DMS114 treated with DMSO at 0.1 percent for 48 hours (cell line): ENCODE data around the gene TOP3B.
"Not testable (repeated sequence)": the region's sequence is repeated elsewhere in the genome, so short reads cannot be mapped to it uniquely, and the experiment has no call there.

ENCODE experiments used
- DNase-seq: peaks from one replicate; lab custom pipeline; 2025; ENCODE audit not compliant: unreplicated experiment; lab: John Stamatoyannopoulos, UW

TOP3B gene

GRCh38 chr22:21931056-21931455 is 51.5 kb downstream of the TOP3B start:
- DNase-seq: no peak

DNA sequence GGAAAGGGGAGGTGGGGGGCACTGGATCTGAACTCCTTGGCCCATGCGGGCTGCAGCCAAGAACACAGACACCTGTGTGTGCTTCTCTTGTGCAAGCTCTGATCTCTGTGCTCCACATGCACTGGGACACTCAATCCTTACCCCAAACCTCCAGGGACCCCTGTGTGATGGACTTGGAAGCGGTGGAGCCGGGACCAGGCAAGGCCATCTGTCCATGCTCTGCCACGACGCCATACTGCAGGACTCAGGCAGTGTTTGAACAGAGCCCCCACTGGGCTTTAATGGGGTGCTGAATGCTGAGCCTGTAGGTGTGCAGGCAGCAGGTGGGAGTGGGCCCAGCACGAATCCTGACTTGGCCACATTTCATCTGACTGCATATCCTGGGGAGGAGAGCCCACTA is 53.3 kb downstream of the TOP3B start:
- no peak for DNase-seq

DNA sequence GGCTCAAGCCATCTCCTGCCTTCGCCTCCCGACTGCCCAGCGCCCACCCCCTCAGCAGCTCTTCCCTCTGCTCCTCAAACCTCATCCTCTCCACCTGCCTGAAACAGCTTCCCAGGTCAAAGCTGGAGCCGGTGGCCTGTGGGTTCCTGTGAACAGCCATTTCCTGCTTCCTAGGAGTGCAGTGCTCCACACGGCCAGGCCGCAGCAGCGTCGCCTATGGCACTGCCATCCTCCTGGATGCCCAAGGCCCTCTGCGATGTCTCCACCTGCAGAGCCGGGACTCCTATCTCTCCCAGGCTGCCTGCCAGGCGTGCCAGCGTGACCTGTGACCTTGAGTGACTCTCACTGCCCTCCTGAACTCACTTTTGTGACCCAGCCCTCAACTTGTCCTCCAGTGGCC is 54.5 kb downstream of the TOP3B start:
- DNase-seq: no peak

GRCh38 chr22:21927174-21927823 is 55.3 kb downstream of the TOP3B start:
- DNase-seq: no peak

DNA sequence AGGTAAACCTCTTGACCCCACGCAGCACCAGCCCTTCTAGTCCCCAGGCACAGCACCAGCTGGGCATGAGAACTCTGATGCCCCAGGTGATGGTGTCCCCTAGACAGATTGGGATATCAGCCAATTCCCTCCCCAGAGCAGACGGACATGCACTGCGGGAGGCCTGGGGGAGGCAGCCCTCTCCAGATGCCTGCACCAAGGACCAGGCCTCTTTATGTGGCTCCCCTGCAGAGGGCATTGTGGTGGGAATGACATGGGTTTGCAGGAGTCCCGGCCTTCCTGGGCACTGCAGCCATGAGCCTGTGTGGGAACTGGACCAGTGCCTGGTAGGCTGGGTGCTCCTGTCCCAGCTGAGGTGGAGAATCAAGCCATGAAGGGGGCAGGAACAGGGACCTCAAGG is 55.9 kb downstream of the TOP3B start:
- no peak for DNase-seq

GRCh38 chr22:21923163-21923561 is 59.4 kb downstream of the TOP3B start:
- no peak for DNase-seq

DNA sequence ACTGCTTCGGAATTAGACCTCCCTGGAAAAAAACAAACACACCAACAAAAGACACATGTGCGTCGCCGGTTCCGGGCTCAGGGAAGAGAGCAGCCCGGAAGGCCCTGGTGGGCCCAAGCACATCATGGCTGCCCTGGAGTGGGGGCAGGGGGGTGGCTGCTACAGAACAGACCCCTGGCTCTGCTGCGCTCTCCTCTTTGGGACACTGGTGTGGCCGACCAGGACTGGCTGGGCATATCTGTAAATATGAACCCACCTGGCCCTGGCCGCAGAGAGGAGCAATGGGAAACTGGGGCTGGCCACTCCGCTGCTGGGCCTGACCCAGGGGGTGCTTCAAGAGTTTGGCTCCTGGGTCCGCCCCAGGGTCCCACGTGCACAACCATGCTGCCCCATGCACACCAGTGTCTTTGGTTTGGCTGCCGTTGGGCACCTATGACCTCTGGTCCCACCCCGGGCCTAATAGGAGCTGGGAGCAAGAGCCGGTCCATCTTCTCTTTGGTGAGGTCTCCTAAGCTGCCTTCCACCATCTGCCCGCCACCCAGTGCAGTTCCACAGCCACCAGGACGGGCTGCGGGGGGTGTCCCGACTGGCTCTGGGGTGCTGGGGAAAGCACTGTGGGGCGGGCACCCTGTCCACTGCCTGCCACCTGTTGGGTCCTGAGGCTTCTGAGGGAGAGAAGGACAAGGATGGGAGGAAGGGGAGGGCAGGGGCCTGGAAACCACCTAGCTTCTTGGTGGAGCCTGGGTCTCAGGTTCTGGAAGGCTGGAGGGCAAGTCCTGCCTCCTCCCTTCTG is 60.0 kb downstream of the TOP3B start:
- no peak for DNase-seq

GRCh38 chr22:21921729-21922128 is 60.9 kb downstream of the TOP3B start:
- no peak for DNase-seq

DNA sequence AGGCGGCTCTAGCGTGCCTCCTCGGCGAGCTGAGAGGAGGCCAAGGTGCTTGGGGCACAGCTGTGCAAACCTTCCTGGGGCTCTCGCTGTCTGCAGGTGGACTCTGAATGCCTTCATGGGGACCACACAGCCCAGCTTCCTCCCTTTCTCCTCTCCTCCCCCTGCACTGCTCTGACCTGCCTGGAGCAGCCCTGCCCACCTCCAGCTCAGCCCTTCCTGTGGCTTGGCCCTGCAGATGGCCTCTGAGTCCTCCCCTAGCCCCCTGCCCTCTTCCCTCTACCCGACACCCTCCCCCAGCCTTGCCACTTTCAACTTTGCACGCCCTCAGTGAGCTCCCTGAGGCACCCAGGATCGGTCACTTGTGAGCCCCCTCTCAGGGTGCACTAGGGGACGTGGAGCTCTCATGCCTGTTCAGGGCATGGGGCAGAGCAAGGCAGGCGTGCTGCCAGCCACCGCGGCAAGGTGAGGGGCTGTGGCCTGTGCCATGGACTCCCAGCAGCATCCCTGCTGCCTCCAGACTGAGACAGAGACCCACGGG is 61.3 kb downstream of the TOP3B start:
- DNase-seq: no peak

GRCh38 chr22:21920341-21921183 is 62.0 kb downstream of the TOP3B start:
- no peak for DNase-seq

GRCh38 chr22:21919526-21920307 is 62.9 kb downstream of the TOP3B start:
- no peak for DNase-seq

DNA sequence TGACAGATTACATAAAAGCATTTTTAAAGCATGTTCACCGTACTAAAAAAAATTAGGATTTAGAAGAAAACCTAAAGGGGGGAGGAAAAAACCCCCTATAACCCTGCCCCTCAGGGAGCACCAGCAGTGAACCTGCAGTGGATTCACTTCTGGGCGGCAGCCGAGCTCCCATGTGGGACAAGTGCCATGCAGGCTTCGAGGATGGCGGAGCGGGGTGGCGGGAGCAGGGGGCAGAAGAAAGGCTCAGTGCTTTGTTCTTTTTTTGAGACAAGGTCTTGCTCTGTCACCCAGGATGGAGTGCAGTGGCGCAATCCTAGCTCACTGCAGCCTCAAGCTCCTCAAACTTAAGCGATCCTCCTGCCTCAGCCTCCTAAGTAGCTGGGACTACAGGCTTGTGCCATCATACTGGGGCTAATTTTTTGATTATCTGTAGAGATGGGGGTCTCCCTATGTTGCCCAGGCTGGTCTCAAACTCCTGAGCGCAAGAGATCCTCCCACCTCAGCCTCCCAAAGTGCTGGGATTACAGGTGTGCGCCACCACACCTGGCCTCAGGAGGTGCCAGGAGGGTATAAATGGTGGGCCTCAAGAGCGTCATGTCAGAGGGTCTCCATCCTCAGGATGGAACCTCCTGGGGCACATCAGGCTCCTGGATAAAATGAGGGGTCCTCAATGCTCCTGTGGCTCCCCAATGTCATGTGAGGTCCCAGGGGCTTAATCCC is 64.0 kb downstream of the TOP3B start:
- DNase-seq: no peak

DNA sequence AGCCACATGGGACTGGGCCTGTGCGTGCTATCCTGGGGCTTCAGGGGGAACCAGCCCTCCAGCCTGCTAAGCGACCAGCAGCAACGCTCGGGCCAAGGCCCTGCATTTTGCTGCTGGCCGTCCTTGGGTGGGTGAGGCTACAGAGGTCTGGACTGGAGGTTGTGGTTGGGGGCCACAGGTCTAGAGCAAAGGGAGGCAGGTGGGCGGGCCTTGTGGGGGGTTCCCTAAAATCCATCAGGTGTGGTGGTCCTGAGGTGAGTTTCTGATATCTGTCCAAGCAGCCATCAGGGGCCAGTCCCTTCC is 64.7 kb downstream of the TOP3B start:
- no peak for DNase-seq

DNA sequence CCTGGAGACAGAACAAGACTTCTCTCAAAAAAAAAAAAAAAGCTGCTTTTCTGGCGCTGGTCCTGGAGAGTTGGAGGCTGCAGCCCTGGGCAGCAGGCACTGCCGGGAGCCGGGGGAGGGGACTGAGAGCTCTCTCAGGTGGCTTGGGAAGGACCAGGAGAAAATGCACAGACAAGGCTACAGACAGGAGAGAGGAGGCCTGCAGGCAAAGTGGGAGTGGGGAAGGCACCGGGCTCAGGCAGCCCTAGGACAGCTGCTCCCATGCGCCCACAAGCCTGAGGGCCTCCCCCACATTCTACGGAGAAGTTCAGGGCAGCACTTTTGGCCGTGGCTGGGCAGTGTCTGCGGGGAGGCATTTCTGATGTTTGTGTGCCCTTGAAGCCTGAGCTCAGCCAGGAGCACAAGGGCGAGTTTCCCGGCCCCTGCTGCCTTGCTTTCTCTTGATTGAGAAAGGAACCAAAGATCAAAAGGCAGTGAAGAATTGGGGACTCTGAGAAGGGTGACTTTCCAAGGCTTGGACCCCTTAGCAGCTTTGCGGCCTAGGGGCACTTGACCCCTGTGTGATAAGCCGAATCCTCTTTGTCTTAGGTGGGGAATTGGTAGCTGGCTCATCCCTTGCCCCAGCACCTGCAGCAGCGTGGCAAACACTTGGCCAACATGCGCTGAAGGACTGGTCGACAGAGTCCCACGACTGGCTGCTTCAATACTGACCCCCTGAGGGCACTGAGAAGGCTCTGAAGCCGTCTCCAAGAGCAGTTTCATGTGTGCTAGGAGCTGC is 65.2 kb downstream of the TOP3B start:
- no peak for DNase-seq

DNA sequence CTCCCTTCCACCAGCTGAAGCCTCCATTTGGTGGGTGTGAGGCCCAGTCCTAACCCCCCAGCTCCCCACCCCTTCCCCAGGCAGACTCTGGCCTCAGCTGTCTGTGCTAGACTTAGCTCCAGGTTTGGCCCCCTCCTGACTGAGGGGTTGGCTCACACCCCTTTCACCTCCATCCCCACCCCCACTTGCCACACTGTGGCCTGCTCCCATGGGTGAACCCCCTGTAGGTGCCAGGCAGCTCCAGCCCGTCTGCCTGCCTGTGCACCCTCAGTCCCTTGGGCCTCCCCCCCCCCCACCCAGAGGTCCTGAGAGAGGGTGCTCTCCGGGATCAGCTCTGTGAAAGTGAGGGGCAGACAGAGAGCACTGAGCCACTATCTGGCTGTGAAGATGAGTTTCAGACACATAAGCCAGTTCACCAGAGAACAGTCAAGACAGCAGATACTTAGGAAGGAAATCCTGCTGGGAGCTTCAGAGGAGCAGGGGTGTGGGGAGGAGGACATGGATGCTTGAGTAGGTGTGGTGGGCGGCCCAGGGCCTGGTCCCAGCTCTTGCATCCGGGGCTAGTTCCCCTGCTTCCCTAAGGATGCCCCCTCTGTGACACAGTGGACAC is 66.2 kb downstream of the TOP3B start:
- DNase-seq: no peak

DNA sequence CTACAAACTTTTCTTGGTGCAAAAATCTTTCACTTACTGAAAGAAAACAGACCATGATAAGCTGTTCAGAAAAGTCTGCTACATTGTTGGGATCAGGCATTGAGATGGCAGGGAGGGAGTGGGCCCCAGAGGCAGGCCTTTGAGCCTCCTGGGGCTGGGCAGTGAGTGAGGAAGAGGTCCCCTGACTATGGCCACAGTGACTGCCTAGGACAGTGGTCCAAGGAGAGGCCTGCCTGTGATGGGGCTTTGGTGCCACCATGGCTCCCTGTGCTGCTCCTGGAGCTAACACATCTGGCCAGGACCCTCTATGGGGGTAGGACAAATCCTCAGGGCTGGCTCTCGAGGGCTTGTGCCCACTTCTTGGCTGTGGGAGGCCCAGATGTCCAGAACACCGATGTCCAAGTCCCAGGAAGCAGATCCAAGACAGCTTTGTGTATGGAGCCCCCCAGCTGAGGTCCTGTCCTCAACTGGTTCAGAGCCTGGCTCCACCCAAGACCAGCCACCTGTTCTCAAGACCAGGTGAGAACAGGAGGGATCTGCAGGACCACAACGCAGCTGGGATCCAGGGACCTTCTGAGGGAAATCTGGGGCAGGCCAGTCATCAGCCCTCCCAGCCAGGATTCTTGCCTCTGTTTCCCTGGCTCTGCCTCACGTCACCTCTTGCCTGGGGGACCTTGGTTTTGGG is 66.8 kb downstream of the TOP3B start:
- DNase-seq: no peak

DNA sequence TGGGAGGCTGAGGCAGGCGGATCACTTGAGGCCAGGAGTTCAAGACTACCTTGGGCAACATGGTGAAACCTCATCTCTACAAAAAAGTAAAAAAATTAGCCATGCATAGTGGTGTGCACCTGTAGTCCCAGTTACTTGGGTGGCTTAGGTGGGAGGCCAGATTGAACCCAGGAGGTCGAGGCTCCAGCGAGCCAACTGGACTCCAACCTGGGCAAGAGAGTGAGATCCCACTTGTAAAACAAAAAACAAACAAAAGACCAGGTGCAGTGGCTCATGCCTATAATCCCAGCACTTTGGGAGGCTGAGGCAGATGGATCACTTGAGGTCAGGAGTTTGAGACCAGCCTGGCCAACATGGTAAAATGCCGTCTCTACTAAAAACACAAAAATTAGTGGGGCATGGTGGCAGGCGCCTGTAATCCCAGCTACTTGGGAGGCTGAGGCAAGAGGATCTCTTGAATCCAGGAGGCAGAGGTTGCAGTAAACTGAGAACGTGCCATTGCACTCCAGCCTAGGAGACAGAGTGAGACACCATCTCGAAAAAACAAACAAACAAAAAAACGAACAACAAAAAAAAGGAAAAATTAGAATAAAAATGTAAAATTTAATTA is 68.4 kb downstream of the TOP3B start:
- not testable (repeated sequence) for DNase-seq

DNA sequence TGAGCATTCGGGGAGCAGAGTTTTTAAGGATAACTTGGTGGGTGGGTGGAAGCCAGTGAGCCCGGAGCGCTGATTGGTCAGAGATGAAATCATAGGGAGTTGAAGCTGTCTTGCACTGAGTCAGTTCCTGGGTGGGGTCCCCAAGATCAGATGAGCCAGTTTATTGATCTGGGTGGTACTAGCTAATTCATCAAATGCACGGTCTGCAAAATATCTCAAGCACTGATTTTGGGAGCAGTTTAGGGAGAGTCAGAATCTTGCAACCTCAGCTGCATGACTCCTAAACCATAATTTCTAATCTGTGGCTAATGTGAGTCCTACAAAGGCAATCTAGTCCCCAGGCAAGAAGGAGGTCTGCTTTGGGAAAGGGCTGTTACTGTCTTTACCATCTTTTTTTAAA is 72.2 kb downstream of the TOP3B start:
- not testable (repeated sequence) for DNase-seq
